ENCODE data around the gene TCL1B. TPM values are rescaled to one million over a fixed set of nuclear protein-coding genes. Genes with fewer than 3 reads are reported as not detected.

The TCL1B gene
- total and polyA plus RNA-seq, 2 of the 8 experiments (the other 6 are each of a cell fraction or from before 2014, with no cell fraction given) = 9.6 to 11.5 TPM

GRCh38 chr14:95741781-95742180 is 55.6 kb downstream of the TCL1B start:
- Histone ChIP-seq H3K36me3 (ENCODE audit: control insufficient read depth in 2 of 4, insufficient read depth in 4 of 4, low read length in 3 of 4) (no peaks in the 10 kb centered on the region), H3K27ac (ENCODE audit: low read depth, low read length) (no peak overlapping the region), H3K9ac (replicated peaks in 1 of 4; ENCODE audit: extremely low read depth in 1 of 4, low read depth in 3 of 4, low read length in 3 of 4) (no peak overlapping the region), H3K56ac (replicated peaks; ENCODE audit: insufficient read length, low read depth, low read length) (no peak overlapping the region), H2BK120ac (replicated peaks; ENCODE audit: low read depth, low read length) (no peak overlapping the region), H3K14ac (ENCODE audit: insufficient read length) (no peak overlapping the region), H3K27me3 (replicated peaks in 1 of 4; ENCODE audit: control insufficient read depth in 3 of 4, extremely low read depth in 1 of 4, insufficient read depth in 3 of 4, low read length in 3 of 4) (peaks cover 0 to 2% (median 0%) of the 10 kb centered on the region in 4 experiments; a peak in 3 of 7 replicates), H4K8ac (ENCODE audit: extremely low read depth, insufficient read depth, low read length) (no peak overlapping the region), H3K18ac (ENCODE audit: extremely low read depth, low read length) (no peak overlapping the region), H3K4me1 (replicated peaks in 1 of 4; ENCODE audit: control insufficient read depth in 3 of 4, insufficient read depth in 4 of 4, low read length in 3 of 4) (no peaks in the 10 kb centered on the region), H2BK5ac (ENCODE audit: low read depth, low read length) (no peak overlapping the region), H3K23ac (ENCODE audit: insufficient read length) (no peak overlapping the region), H3K79me1 (ENCODE audit: low read depth, low read length) (no peaks in the 10 kb centered on the region), H4K5ac (ENCODE audit: insufficient read length, low read depth, low read length) (no peak overlapping the region), H3K4ac (replicated peaks; ENCODE audit: insufficient read length, low read depth, low read length) (no peak overlapping the region), H2BK15ac (ENCODE audit: low read length) (no peak overlapping the region), H3K79me2 (ENCODE audit: control insufficient read depth in 1 of 2, insufficient read depth in 2 of 2, low read length in 2 of 2) (no peaks in the 10 kb centered on the region), H3K4me2 (ENCODE audit: insufficient read depth in 1 of 2, low read depth in 2 of 2, low read length in 2 of 2) (no peak overlapping the region), H3K9me3 (ENCODE audit: insufficient read depth in 2 of 2, low read depth in 1 of 2, low read length in 1 of 2) (no peaks in the 10 kb centered on the region), H4K20me1 (replicated peaks in 1 of 2; ENCODE audit: control insufficient read depth in 1 of 2, insufficient read depth in 2 of 2, low read length in 2 of 2) (no peaks in the 10 kb centered on the region), H2AK5ac (ENCODE audit: low read depth, low read length) (no peak overlapping the region), H3K4me3 (ENCODE audit: extremely low read depth in 1 of 4, insufficient read depth in 2 of 4, low read depth in 3 of 4, low read length in 4 of 4) (no peak overlapping the region), H3K23me2 (ENCODE audit: low read depth, low read length) (no peaks in the 10 kb centered on the region; the same call in 1 of the 2 replicates), H2BK12ac (ENCODE audit: low read depth, low read length) (no peak overlapping the region), H2BK20ac (ENCODE audit: low read length) (no peak overlapping the region), H4K91ac (replicated peaks; ENCODE audit: insufficient read length, low read length) (no peak overlapping the region), H2AFZ (ENCODE audit: low read length) (no peak overlapping the region)
- CTCF ChIA-PET (ENCODE audit: partially characterized antibody) = interaction anchor here (0.9 to 1.7 kb wide), 3 partner anchors 59 to 252 kb away, joined by 4 read pairs; no protein-coding TSS in a partner anchor
- POLR2A ChIA-PET (ENCODE audit: partially characterized antibody) = no interaction called here
- no peak for FAIRE-seq
- no peak for DNase-seq (ENCODE audit: low read depth in 1 of 2, low spot score in 2 of 2)
- WGBS, 2 experiments (ENCODE audit: extremely low coverage in 1 of 2, insufficient coverage in 1 of 2, insufficient read length in 1 of 2, insufficient replicate concordance in 2 of 2, low coverage in 1 of 2, low lambda C conversion rate in 2 of 2, missing lambda C conversion rate in 1 of 2) = 92% methylated on average over 4 of the region's 4 CpGs; no CpG with 5 or more reads in 1 of the 2 experiments
- TF ChIP-seq TCF12 (IDR thresholded peaks at IDR 0.05; ENCODE audit: low read depth, low read length) = no peak
- TF ChIP-seq RFX5 (IDR thresholded peaks at IDR 0.05; ENCODE audit: borderline replicate concordance, low read depth, low read length) = no peak
- TF ChIP-seq CREB1 (IDR thresholded peaks at IDR 0.05) = no peak
- no peak for TF ChIP-seq CEBPB (IDR thresholded peaks at IDR 0.05; ENCODE audit: low read depth, low read length)
- TF ChIP-seq SAP30 (IDR thresholded peaks at IDR 0.05; ENCODE audit: insufficient read depth, insufficient replicate concordance, low read length) = no peak
- no peak for TF ChIP-seq EGR1 (IDR thresholded peaks at IDR 0.05; ENCODE audit: borderline replicate concordance, low read depth, low read length)
- TF ChIP-seq KDM4A (IDR thresholded peaks at IDR 0.05; ENCODE audit: low read depth, low read length, severe bottlenecking) = no peak
- no peak for TF ChIP-seq GABPA (IDR thresholded peaks at IDR 0.05; ENCODE audit: borderline replicate concordance, insufficient read depth, low read length)
- no peak for TF ChIP-seq RBBP5 (IDR thresholded peaks at IDR 0.05; ENCODE audit: borderline replicate concordance, low read depth, low read length)
- TF ChIP-seq KDM5A (IDR thresholded peaks at IDR 0.05; ENCODE audit: low read length) = no peak
- no peak for TF ChIP-seq RNF2 (IDR thresholded peaks at IDR 0.05; ENCODE audit: borderline replicate concordance, low read depth, low read length, missing control alignments, poor library complexity, severe bottlenecking)
- TF ChIP-seq USF2 (IDR thresholded peaks at IDR 0.05; ENCODE audit: low read length) = no peak
- TF ChIP-seq SUZ12 (IDR thresholded peaks at IDR 0.05; ENCODE audit: low read length) = no peak
